ENCODE results near the gene HDAC4.

Gene HDAC4

GRCh38 chr2:239167766-239168444 lies 232.9 kb downstream of the HDAC4 start:
- Histone ChIP-seq H3K9me3 (replicated peaks; ENCODE audit: insufficient read depth, low read length) (no peaks in the 10 kb centered on the region), H3K4me1 (ENCODE audit: low read length) (no peaks in the 10 kb centered on the region), H2AFZ (ENCODE audit: low read length) (no peak overlapping the region), H3K9ac (ENCODE audit: low read length) (no peak overlapping the region), H3K79me2 (ENCODE audit: low read length) (no peaks in the 10 kb centered on the region), H4K20me1 (ENCODE audit: insufficient read depth, low read length) (no peaks in the 10 kb centered on the region), H3K27ac (ENCODE audit: low read length) (no peak overlapping the region), H3K4me2 (ENCODE audit: low read depth, low read length) (no peak overlapping the region), H3K36me3 (replicated peaks; ENCODE audit: insufficient read depth, low read length) (no peaks in the 10 kb centered on the region), H3F3A (ENCODE audit: insufficient read depth, low read length) (no peaks in the 10 kb centered on the region), H3K27me3 (replicated peaks; ENCODE audit: insufficient read depth, low read length) (no peaks in the 10 kb centered on the region), H3K9me2 (replicated peaks; ENCODE audit: insufficient read depth, low read length) (no peaks in the 10 kb centered on the region), H3K4me3 (ENCODE audit: low read length) (no peak overlapping the region)
- DNase-seq: no peak
- TF ChIP-seq EZH2 (optimal IDR thresholded peaks at IDR 0.05; ENCODE audit: low read depth, low read length) (no peak), EZH2phosphoT487 (IDR thresholded peaks at IDR 0.05; ENCODE audit: low read length) (no peak)
- TF ChIP-seq, protein P1, sequence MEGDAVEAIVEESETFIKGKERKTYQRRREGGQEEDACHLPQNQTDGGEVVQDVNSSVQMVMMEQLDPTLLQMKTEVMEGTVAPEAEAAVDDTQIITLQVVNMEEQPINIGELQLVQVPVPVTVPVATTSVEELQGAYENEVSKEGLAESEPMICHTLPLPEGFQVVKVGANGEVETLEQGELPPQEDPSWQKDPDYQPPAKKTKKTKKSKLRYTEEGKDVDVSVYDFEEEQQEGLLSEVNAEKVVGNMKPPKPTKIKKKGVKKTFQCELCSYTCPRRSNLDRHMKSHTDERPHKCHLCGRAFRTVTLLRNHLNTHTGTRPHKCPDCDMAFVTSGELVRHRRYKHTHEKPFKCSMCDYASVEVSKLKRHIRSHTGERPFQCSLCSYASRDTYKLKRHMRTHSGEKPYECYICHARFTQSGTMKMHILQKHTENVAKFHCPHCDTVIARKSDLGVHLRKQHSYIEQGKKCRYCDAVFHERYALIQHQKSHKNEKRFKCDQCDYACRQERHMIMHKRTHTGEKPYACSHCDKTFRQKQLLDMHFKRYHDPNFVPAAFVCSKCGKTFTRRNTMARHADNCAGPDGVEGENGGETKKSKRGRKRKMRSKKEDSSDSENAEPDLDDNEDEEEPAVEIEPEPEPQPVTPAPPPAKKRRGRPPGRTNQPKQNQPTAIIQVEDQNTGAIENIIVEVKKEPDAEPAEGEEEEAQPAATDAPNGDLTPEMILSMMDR (IDR thresholded peaks at IDR 0.05; ENCODE audit: low read length): no peak

- no peaks in the 10 kb centered on the region for H3K79me2 ChIP-seq (ENCODE audit: low read length)
- no peaks in the 10 kb centered on the region for H3K4me1 ChIP-seq (ENCODE audit: low read length)
- no peaks in the 10 kb centered on the region for H3K9me3 ChIP-seq (replicated peaks; ENCODE audit: insufficient read depth, low read length)
- H3K4me3 ChIP-seq (ENCODE audit: low read length): no peak overlapping the region
- no peaks in the 10 kb centered on the region for H3K27me3 ChIP-seq (replicated peaks; ENCODE audit: insufficient read depth, low read length)
- no peaks in the 10 kb centered on the region for H3F3A ChIP-seq (ENCODE audit: insufficient read depth, low read length)
- H2AFZ ChIP-seq (ENCODE audit: low read length): no peak overlapping the region
- no peak overlapping the region for H3K27ac ChIP-seq (ENCODE audit: low read length)
- no peak overlapping the region for H3K9ac ChIP-seq (ENCODE audit: low read length)
- no peaks in the 10 kb centered on the region for H4K20me1 ChIP-seq (ENCODE audit: insufficient read depth, low read length)
- no peak overlapping the region for H3K4me2 ChIP-seq (ENCODE audit: low read depth, low read length)
- no peaks in the 10 kb centered on the region for H3K9me2 ChIP-seq (replicated peaks; ENCODE audit: insufficient read depth, low read length)
- TF ChIP-seq EZH2phosphoT487 (IDR thresholded peaks at IDR 0.05; ENCODE audit: low read length) (no peak), EZH2 (optimal IDR thresholded peaks at IDR 0.05; ENCODE audit: low read depth, low read length) (no peak)
- TF ChIP-seq, protein P1 (IDR thresholded peaks at IDR 0.05; ENCODE audit: low read length): no peak
- H3K36me3 ChIP-seq (replicated peaks; ENCODE audit: insufficient read depth, low read length): no peaks in the 10 kb centered on the region
- DNase-seq: no peak
Measured at GRCh38 chr2:239167011-239167673, 233.7 kb downstream of the HDAC4 start.

- Histone ChIP-seq H2AFZ (ENCODE audit: low read length) (no peak overlapping the region), H3K4me1 (ENCODE audit: low read length) (no peaks in the 10 kb centered on the region), H3K27me3 (replicated peaks; ENCODE audit: insufficient read depth, low read length) (no peaks in the 10 kb centered on the region), H3F3A (ENCODE audit: insufficient read depth, low read length) (no peaks in the 10 kb centered on the region), H3K4me3 (ENCODE audit: low read length) (no peak overlapping the region), H3K27ac (ENCODE audit: low read length) (no peak overlapping the region), H3K9me3 (replicated peaks; ENCODE audit: insufficient read depth, low read length) (no peaks in the 10 kb centered on the region), H3K4me2 (ENCODE audit: low read depth, low read length) (no peak overlapping the region), H3K36me3 (replicated peaks; ENCODE audit: insufficient read depth, low read length) (no peaks in the 10 kb centered on the region), H3K9ac (ENCODE audit: low read length) (no peak overlapping the region), H4K20me1 (ENCODE audit: insufficient read depth, low read length) (no peaks in the 10 kb centered on the region), H3K79me2 (ENCODE audit: low read length) (no peaks in the 10 kb centered on the region), H3K9me2 (replicated peaks; ENCODE audit: insufficient read depth, low read length) (no peaks in the 10 kb centered on the region)
- no peak for DNase-seq
- no peak for TF ChIP-seq EZH2phosphoT487 (IDR thresholded peaks at IDR 0.05; ENCODE audit: low read length)
Measured at GRCh38 chr2:239166201-239166834, 234.5 kb downstream of the HDAC4 start.
